Endodermal cell (in vitro differentiated cells): Measurements from ENCODE around the gene FARP1. TPM values are rescaled to one million over a fixed set of nuclear protein-coding genes. Genes with fewer than 3 reads are reported as not detected.

Experiments used
- DNase-seq: peaks from one replicate; pipeline ENCODE4 v3.0.0-alpha.2; 2017
- H3K27ac ChIP-seq: 2 replicates; pipeline ENCODE4 v1.5.1; 2013; ENCODE audit warnings: mild to moderate bottlenecking, low read depth, low read length, moderate library complexity
- H3K27me3 ChIP-seq: 2 replicates; pipeline ENCODE4 v1.6.1; 2013; ENCODE audit warnings: mild to moderate bottlenecking, low read length, moderate library complexity; ENCODE audit not compliant: insufficient read depth, control insufficient read depth, poor library complexity, severe bottlenecking
- H3K36me3 ChIP-seq: 2 replicates; pipeline ENCODE4 v1.7.0; 2013; ENCODE audit warnings: mild to moderate bottlenecking, low read length, moderate library complexity; ENCODE audit not compliant: control insufficient read depth, insufficient read depth
- H3K4me1 ChIP-seq: one replicate; pipeline ENCODE4 v1.7.0; 2013; ENCODE audit warnings: low read length; ENCODE audit not compliant: control insufficient read depth, insufficient read depth
- H3K4me3 ChIP-seq: 2 replicates; pipeline ENCODE4 v1.5.1; 2013; ENCODE audit warnings: mild to moderate bottlenecking, low read length, moderate library complexity
- H3K9ac ChIP-seq: 2 replicates; pipeline ENCODE4 v1.6.1; 2013; ENCODE audit warnings: mild to moderate bottlenecking, low read length, moderate library complexity; ENCODE audit not compliant: poor library complexity, severe bottlenecking; ENCODE audit errors: extremely low read depth
- H3K9me3 ChIP-seq: 2 replicates; pipeline ENCODE4 v1.6.1; 2013; ENCODE audit warnings: mild to moderate bottlenecking, low read length, moderate library complexity; ENCODE audit not compliant: control insufficient read depth
- H3K27ac Mint-ChIP-seq: 2 replicates; pipeline ENCODE4 v1.8.0; 2020; ENCODE audit warnings: mixed read lengths
- H3K27me3 Mint-ChIP-seq: 2 replicates; pipeline ENCODE4 v1.8.0; 2021; ENCODE audit warnings: mild to moderate bottlenecking, mixed read lengths; ENCODE audit not compliant: insufficient read depth
- H3K36me3 Mint-ChIP-seq: 2 replicates; pipeline ENCODE4 v1.8.0; 2020; ENCODE audit warnings: low read depth, mixed read lengths
- H3K4me1 Mint-ChIP-seq: 2 replicates; pipeline ENCODE4 v1.8.0; 2020; ENCODE audit warnings: mixed read lengths
- H3K4me3 Mint-ChIP-seq: 2 replicates; pipeline ENCODE4 v1.8.0; 2020; ENCODE audit warnings: mild to moderate bottlenecking, moderate library complexity, mixed read lengths
- H3K9me3 Mint-ChIP-seq: 2 replicates; pipeline ENCODE4 v1.8.0; 2020; ENCODE audit warnings: mild to moderate bottlenecking, mixed read lengths
- CTCF ChIP-seq: fragments of 200-600 bp; sonication (generic); conservative IDR thresholded peaks from 2 replicates; pipeline ENCODE4 v1.5.0; 2021; ENCODE audit warnings: antibody characterized with exemption, mild to moderate bottlenecking
- WGBS, 2 experiments: methylation state at CpG; one replicate each; pipeline versions ENCODE4 v1.1.5 to v1.1.7; 2013; ENCODE audit warnings: missing lambda C conversion rate in 2 of 2, mixed read lengths in 1 of 2; ENCODE audit not compliant: insufficient coverage in 1 of 2, insufficient read length in 1 of 2; 5-methylcytosine and 5-hydroxymethylcytosine counted together
- total RNA-seq, 2 donors: library from RNA; stranded (reverse); fragmentation: NEBNext Ultra II Directional in 1 of 2; extraction: Animal tissue kit (Norgen Biotek cat#: 25700) in 1 of 2; gene quantifications; 2 replicates in 1 of 2; 3 replicates in 1 of 2; pipeline ENCODE4 v1.2.1, GENCODE V29; 2021

FARP1 gene
- total RNA-seq, 2 donors from 2014 or later: 237 to 319 TPM

GRCh38 chr13:98298599-98298998 is 155.7 kb downstream of the FARP1 start:
- Mint-ChIP-seq H3K27me3 (no peaks in the 10 kb centered on the region), H3K9me3 (no peaks in the 10 kb centered on the region), H3K27ac (no peak overlapping the region), H3K36me3 (peaks cover 5% of the 10 kb centered on the region), H3K4me1 (peaks cover 45% of the 10 kb centered on the region), H3K4me3 (no peak overlapping the region)
- peaks cover 5% of the 10 kb centered on the region for H3K36me3 ChIP-seq
- H3K27ac ChIP-seq: no peak overlapping the region
- no peak for DNase-seq
- H3K4me1 ChIP-seq: peaks cover 18% of the 10 kb centered on the region
- H3K9ac ChIP-seq: no peak overlapping the region
- no peak overlapping the region for H3K4me3 ChIP-seq
- no peak for TF ChIP-seq CTCF
- H3K27me3 ChIP-seq: no peaks in the 10 kb centered on the region
- no peaks in the 10 kb centered on the region for H3K9me3 ChIP-seq
- WGBS, 2 experiments: 63 to 67% methylated on average over 3 of the region's 3 CpGs

GRCh38 chr13:98299235-98299965 is 156.5 kb downstream of the FARP1 start:
- Mint-ChIP-seq H3K4me1 (peaks cover 45% of the 10 kb centered on the region), H3K4me3 (no peak overlapping the region), H3K9me3 (no peaks in the 10 kb centered on the region), H3K27ac (no peak overlapping the region), H3K36me3 (peaks cover 5% of the 10 kb centered on the region), H3K27me3 (no peaks in the 10 kb centered on the region)
- Histone ChIP-seq H3K27ac (no peak overlapping the region), H3K36me3 (peaks cover 9% of the 10 kb centered on the region), H3K9me3 (no peaks in the 10 kb centered on the region), H3K27me3 (no peaks in the 10 kb centered on the region), H3K4me1 (peaks cover 18% of the 10 kb centered on the region), H3K9ac (no peak overlapping the region), H3K4me3 (no peak overlapping the region)
- DNase-seq: no peak
- TF ChIP-seq CTCF: no peak
- 93 to 100% methylated on average over 3 to 6 of the region's 6 CpGs for WGBS, 2 experiments

GRCh38 chr13:98299966-98300350 is 157.1 kb downstream of the FARP1 start:
- H3K27ac ChIP-seq: no peak overlapping the region
- H3K27me3 ChIP-seq: no peaks in the 10 kb centered on the region
- no peak for TF ChIP-seq CTCF
- Mint-ChIP-seq H3K36me3 (peaks cover 8% of the 10 kb centered on the region), H3K27me3 (no peaks in the 10 kb centered on the region), H3K4me1 (peaks cover 45% of the 10 kb centered on the region), H3K4me3 (no peak overlapping the region), H3K27ac (no peak overlapping the region), H3K9me3 (no peaks in the 10 kb centered on the region)
- peaks cover 18% of the 10 kb centered on the region for H3K4me1 ChIP-seq
- 86% methylated on average over 7 of the region's 7 CpGs for WGBS, 2 experiments
- no peak overlapping the region for H3K4me3 ChIP-seq
- no peak overlapping the region for H3K9ac ChIP-seq
- peaks cover 9% of the 10 kb centered on the region for H3K36me3 ChIP-seq
- DNase-seq: no peak
- H3K9me3 ChIP-seq: no peaks in the 10 kb centered on the region
